HG02642 (cell line): ENCODE data around the gene SNX5.
"Not testable (repeated sequence)": the region's sequence is repeated elsewhere in the genome, so short reads cannot be mapped to it uniquely, and the experiment has no call there.

Experiments
- ATAC-seq: cut with Tn5 transposase; IDR thresholded peaks from one replicate; pipeline ENCODE4 v1.9.1; 2021; ENCODE audit warnings: mild to moderate bottlenecking; ENCODE audit not compliant: unreplicated experiment, poor library complexity

Gene SNX5

DNA sequence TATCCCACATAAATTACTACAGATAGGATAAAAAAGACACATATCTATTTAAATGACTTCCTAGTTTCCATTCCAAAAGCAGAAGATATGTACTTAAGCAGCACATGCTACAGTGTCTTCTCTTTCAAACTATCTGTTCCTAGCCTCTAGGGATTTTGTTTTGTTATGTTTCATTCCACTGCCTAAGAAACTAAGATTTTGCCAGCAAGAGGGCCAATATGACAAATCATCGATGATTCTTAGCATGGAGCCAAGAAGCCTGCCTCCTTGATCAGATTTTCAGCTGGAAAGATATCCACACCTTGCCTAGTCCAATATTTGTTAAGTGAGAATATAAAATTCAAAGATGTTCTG, 7.0 kb downstream of the SNX5 start:
- no peak for ATAC-seq

GRCh38 chr20:17960927-17961586, 7.5 kb downstream of the SNX5 start:
- ATAC-seq, result no peak

DNA sequence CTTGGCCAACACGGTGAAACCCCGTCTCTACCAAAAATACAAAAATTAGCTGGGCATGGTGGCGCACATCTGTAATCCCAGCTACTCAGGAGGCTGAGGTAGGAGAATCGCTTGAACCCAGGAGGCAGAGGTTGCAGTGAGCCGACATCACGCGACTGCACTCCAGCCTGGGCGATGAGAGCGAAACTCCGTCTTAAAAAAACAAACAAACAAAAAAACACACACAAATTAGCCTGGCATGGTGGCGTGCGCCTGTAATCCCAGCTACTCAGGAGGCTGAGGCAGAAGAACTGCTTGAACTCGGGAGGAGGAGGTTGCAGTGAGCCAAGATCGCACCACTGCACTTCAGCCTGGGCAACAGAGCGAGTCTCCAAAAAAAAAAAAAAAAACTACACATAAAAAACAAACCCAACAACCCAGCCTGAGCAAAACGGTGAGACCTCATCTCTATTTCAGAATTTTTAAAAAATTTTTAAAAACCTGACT, 8.2 kb downstream of the SNX5 start:
- not testable (repeated sequence) for ATAC-seq

- no peak for ATAC-seq
These were observed 9.4 kb downstream of the SNX5 start for GRCh38 chr20:17959257-17959627.

GRCh38 chr20:17958373-17959256, 10.0 kb downstream of the SNX5 start:
- ATAC-seq, result no peak

DNA sequence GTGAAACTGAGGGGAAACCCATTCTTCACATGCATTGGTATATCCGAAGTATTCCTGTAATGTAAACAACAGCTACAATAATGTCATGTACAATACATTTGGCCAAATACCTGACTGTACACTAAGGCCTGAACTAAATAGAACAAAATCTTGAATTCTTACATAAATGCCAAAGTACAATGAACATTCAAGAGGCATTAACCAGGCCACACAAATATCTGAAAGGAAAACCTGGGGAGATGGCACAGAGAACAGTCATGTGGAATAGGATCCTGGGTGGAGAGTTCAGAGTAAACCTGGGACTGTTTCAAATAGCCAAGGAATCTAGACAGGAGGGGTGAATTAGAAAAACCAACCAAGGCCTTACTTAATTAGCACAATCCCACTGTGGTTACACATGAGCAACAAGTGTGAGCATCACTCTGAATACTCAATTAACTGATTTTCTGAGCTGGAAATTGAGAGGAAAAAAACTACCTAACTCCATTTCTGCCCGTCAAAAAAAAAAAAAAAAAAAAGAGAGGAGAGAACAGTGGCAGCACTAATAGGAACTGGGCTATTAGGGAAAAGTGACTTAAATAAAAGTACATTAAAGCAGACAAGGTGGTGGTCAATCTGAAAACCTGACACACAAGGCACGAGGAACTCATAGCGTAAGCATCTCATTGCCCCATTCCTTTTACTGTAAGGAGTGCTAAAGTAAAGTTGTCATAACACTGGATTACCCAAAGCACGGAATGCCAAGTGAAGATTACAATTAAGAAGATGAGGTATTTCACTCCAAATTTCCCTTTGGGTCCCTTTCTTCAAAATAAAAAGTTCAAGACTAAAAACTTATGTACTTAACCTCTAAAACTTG, 10.9 kb downstream of the SNX5 start:
- no peak for ATAC-seq

- no peak for ATAC-seq
These were observed 12.4 kb downstream of the SNX5 start for GRCh38 chr20:17956099-17956685.

DNA sequence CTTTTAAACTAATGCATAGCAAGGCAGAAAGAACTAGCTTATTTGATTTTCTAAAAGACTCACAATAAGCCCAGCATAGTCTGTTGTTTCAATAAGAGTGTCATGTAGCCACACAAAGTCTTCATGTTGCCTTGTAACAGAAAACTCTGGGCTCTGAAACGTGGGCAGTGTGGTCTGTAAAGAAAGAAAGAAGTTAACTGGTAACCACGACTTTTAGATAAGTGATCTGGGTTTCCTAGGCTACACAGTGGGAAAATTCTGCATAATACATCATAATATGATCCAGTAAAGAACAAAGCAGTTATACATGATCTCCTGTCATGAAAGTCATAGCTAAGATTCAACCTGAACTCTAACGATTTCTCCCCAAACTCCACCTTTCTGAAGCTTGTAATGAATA, 13.3 kb downstream of the SNX5 start:
- ATAC-seq, result no peak

DNA sequence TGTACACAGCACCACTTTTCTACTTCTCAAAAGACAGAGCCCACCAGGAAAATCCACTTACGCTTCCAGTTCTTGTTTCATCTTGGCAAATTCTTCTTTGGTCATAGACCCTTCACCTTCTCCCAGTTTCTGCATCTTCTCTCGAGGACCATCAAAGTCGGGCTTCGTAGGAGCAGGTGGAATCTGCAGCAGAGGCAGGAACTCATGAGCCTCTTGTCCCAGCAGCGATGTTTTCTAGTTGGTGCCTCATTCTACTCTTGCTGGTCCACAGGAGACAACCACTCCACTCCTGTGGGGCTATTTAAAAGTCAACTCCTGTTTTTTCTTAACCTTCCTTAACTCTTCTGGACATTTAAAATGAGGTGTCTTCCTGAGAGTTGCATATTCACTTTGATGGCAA, 14.7 kb downstream of the SNX5 start:
- no peak for ATAC-seq

GRCh38 chr20:17952692-17953684, 15.6 kb downstream of the SNX5 start:
- ATAC-seq, result no peak

DNA sequence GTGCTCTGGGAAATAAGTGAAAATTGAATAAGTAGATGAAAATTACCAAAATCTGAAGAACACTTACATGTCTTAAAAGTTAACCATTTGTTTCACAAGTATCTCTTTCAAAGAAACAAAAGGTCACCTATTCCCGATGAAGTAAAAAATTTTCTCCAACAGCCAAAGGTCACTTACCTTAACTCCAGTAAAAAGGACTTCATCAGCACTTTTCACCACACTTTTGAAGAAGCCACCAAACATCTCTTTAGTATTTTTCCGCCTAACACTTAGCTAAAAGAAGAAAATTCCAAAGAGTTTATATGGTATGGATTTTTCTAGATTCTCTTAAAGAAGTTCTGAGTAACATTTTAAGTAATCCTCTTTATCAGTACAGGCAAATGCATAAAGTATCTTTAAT, 17.3 kb downstream of the SNX5 start:
- no peak for ATAC-seq

DNA sequence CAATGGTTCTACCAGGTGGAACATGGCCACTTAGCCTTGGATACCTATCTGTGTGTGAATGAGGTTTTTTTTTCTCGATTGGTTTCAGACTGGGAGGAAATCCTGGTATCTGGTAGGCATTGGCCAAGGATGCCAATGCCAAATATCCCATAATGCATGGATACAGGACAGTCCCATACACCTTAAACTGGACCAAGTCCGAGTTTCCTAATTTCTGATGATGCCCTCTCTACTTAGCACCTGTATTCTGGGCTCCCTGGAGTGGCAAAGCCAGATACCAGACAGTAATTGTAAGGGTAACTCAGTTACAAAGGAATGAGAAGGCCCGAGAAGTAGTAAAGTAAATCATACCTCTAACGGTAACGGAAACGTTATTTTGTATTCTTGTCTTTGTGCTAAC, 17.9 kb downstream of the SNX5 start:
- ATAC-seq, result no peak

GRCh38 chr20:17949899-17950298, 18.7 kb downstream of the SNX5 start:
- ATAC-seq, result no peak

DNA sequence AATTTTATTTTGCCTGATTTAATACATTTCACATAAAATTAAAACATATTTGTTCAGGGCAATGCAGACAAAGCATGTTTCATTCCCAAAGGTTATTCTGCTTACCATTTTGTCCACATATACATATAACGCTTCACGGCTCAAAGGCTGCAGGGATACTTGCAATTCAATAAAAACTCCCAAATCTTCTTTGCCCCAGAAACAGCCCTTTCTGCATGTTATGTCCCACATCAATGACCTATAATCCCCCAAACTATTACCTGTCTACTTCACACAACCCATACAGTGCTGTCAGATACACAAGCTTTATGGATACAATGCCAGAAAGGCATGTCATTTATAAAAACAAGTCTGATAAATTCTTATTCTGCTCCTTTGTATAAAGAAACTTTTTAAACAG, 20.2 kb downstream of the SNX5 start:
- no peak for ATAC-seq

DNA sequence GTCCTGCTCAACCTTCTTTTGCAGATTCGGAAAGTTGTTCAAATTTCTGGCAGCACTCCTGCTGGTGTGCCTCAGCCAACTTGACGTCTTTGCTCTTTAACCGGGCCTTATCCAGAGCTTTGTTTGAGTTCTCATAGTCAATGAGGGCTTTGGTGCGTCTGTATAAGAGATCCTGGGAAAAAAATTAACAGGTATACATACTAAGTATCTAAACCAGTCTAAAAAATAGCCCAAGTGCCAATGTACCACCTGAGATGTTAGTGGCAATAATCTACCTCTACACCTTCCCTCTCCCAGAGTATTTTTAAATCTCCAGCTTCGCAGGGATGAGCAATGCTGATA, 21.1 kb downstream of the SNX5 start:
- ATAC-seq, result no peak

GRCh38 chr20:17946572-17947473, 21.8 kb downstream of the SNX5 start:
- no peak for ATAC-seq

GRCh38 chr20:17946040-17946439, 22.6 kb downstream of the SNX5 start:
- no peak for ATAC-seq

DNA sequence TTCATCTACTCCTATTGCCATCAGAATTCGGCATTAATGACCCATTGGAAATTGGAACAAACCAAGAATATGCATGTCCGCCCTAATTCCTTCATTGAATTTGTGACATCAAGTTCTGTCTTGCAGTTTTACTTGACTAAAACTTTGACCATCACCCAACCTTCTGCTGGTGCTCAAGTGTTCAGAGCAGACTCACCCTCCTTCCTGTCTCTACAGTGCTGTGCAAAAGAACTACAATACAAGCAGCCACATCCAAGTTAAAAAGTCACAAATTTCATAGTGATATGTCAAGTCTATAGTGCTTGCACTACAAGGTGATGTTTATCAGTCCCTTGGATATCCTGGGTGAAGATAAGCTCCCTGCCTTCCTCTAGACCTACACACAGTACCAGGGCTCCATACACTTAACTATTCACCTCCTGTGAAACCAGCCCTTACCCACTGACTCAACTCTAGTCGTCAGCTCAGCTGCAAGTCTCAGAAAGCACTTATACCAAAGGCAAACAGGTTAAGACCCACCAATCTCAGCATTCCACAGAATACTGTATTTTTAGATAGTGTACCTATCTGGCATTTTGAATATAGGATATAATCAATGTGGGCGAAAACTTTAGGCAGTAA, 23.6 kb downstream of the SNX5 start:
- no peak for ATAC-seq
